ENCODE measurements around the gene EDEM1.

DNA sequence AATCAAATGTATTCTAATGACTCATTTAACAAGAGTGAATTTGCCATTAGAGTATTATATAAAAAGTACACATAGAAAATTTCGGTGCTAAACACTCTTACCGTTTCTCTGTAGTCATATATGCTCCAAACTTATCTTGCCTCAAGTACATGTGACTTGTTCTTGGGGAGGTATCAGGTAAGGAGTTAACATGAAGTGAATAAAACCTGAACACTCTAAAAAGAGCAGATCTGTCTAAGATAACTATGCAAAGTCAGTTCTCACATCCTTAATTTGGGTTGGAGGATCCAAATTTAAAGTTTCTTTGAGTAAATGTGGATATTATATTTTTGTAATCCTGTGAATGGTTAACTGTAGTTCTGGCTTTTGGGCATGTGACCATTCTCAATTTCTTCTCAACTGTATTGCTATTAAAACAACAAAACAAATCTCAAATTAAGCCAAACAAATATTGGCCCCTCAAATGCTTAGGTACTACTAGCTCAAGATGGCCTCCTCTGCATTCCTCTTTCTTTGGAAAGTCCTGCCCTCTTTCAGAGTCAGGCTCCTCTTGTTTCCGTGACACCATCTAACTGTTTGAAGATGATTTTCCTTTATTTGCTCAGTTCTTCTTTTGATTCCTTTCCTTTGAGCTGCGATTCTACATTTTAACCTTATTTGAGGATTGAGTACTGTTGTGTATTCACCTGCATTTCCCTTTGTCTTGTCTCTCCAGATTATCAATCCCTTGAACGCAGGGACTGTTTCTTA lies 4.2 kb downstream of the EDEM1 start:
- TF ChIP-seq, protein P1, sequence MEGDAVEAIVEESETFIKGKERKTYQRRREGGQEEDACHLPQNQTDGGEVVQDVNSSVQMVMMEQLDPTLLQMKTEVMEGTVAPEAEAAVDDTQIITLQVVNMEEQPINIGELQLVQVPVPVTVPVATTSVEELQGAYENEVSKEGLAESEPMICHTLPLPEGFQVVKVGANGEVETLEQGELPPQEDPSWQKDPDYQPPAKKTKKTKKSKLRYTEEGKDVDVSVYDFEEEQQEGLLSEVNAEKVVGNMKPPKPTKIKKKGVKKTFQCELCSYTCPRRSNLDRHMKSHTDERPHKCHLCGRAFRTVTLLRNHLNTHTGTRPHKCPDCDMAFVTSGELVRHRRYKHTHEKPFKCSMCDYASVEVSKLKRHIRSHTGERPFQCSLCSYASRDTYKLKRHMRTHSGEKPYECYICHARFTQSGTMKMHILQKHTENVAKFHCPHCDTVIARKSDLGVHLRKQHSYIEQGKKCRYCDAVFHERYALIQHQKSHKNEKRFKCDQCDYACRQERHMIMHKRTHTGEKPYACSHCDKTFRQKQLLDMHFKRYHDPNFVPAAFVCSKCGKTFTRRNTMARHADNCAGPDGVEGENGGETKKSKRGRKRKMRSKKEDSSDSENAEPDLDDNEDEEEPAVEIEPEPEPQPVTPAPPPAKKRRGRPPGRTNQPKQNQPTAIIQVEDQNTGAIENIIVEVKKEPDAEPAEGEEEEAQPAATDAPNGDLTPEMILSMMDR (IDR thresholded peaks at IDR 0.05) = no peak
- TF ChIP-seq POLR2A (IDR thresholded peaks at IDR 0.05) (no peak), EP300 (IDR thresholded peaks at IDR 0.05) (no peak)

Data from tibial nerve (tissue), 4 donors.